H9 (cell line): ENCODE data around the gene ZNF407. TPM values are rescaled to one million over a fixed set of nuclear protein-coding genes. Genes with fewer than 3 reads are reported as not detected.

ENCODE experiments used
- DNase-seq: peaks from one replicate; pipeline ENCODE4 v3.0.0-alpha.2; 2017
- H2AFZ ChIP-seq: one replicate; pipeline ENCODE4 v1.6.1; 2013; ENCODE audit warnings: mild to moderate bottlenecking, low read length, control low read depth, moderate library complexity
- H2AK5ac ChIP-seq: 2 replicates; pipeline ENCODE4 v1.6.1; 2013; ENCODE audit warnings: low read length, control low read depth, mixed read lengths; ENCODE audit not compliant: insufficient read length
- H2BK120ac ChIP-seq: one replicate; pipeline ENCODE4 v1.6.1; 2013; ENCODE audit warnings: low read depth, mild to moderate bottlenecking, low read length, control low read depth, inconsistent platforms; ENCODE audit not compliant: poor library complexity, severe bottlenecking
- H2BK12ac ChIP-seq: 2 replicates; pipeline ENCODE4 v1.6.1; 2013; ENCODE audit warnings: low read length, control low read depth, mixed read lengths, low read depth; ENCODE audit not compliant: insufficient read length
- H2BK15ac ChIP-seq: 2 replicates; pipeline ENCODE4 v1.6.1; 2013; ENCODE audit warnings: low read depth, low read length, control low read depth
- H2BK20ac ChIP-seq: one replicate; pipeline ENCODE4 v1.6.1; 2013; ENCODE audit warnings: low read depth, mild to moderate bottlenecking, low read length, control low read depth, inconsistent platforms; ENCODE audit not compliant: poor library complexity, severe bottlenecking
- H2BK5ac ChIP-seq: 2 replicates; pipeline ENCODE4 v1.6.1; 2013; ENCODE audit warnings: low read length, control low read depth, mixed read lengths; ENCODE audit not compliant: insufficient read length
- H3K14ac ChIP-seq: 2 replicates; pipeline ENCODE4 v1.6.1; 2013; ENCODE audit warnings: low read length, control low read depth; ENCODE audit not compliant: insufficient read depth
- H3K18ac ChIP-seq: 2 replicates; pipeline ENCODE4 v1.6.1; 2013; ENCODE audit warnings: low read depth, mild to moderate bottlenecking, mixed read lengths, low read length, control low read depth; ENCODE audit not compliant: insufficient read length
- H3K23ac ChIP-seq: 2 replicates; pipeline ENCODE4 v1.6.1; 2013; ENCODE audit warnings: low read length, control low read depth, mixed read lengths, low read depth; ENCODE audit not compliant: insufficient read length
- H3K23me2 ChIP-seq: 2 replicates; pipeline ENCODE4 v1.6.1; 2013; ENCODE audit warnings: low read depth, mild to moderate bottlenecking, mixed read lengths, low read length, control low read depth; ENCODE audit not compliant: insufficient read length, poor library complexity, severe bottlenecking
- H3K27ac ChIP-seq: 2 replicates; pipeline ENCODE4 v1.5.1; 2013; ENCODE audit warnings: low read length, control low read depth, mixed read lengths, low read depth; ENCODE audit not compliant: insufficient read length
- H3K27me3 ChIP-seq: 2 replicates; pipeline ENCODE4 v1.6.1; 2013; ENCODE audit warnings: low read length, control low read depth, inconsistent platforms; ENCODE audit not compliant: insufficient read depth
- H3K4ac ChIP-seq: 2 replicates; pipeline ENCODE4 v1.6.1; 2013; ENCODE audit warnings: low read depth, mild to moderate bottlenecking, control low read depth, inconsistent platforms, low read length, moderate library complexity
- H3K4me1 ChIP-seq: 2 replicates; pipeline ENCODE4 v1.6.1; 2013; ENCODE audit warnings: low read length, control low read depth, inconsistent platforms; ENCODE audit not compliant: insufficient read depth
- H3K4me2 ChIP-seq: 2 replicates; pipeline ENCODE4 v1.6.1; 2013; ENCODE audit warnings: low read length, control low read depth, mixed read lengths; ENCODE audit not compliant: insufficient read length, insufficient read depth
- H3K56ac ChIP-seq: 2 replicates; pipeline ENCODE4 v1.6.1; 2013; ENCODE audit warnings: low read depth, mild to moderate bottlenecking, mixed read lengths, low read length, control low read depth; ENCODE audit not compliant: insufficient read length
- H3K79me1 ChIP-seq: 2 replicates; pipeline ENCODE4 v1.6.1; 2013; ENCODE audit warnings: low read depth, mild to moderate bottlenecking, moderate library complexity, low read length, control low read depth, inconsistent platforms; ENCODE audit not compliant: insufficient read depth, poor library complexity, severe bottlenecking
- H3K79me2 ChIP-seq: 2 replicates; pipeline ENCODE4 v1.6.1; 2013; ENCODE audit warnings: low read length, control low read depth, inconsistent platforms; ENCODE audit not compliant: insufficient read depth
- H3K9ac ChIP-seq: 2 replicates; pipeline ENCODE4 v1.6.1; 2013; ENCODE audit warnings: low read length, control low read depth, mixed read lengths; ENCODE audit not compliant: insufficient read length; ENCODE audit errors: extremely low read depth
- H3K9me3 ChIP-seq: one replicate; pipeline ENCODE4 v1.6.1; 2013; ENCODE audit warnings: low read depth, low read length, inconsistent platforms; ENCODE audit not compliant: control insufficient read depth
- H3T11ph ChIP-seq: one replicate; pipeline ENCODE4 v1.6.1; 2013; ENCODE audit warnings: mild to moderate bottlenecking, low read length, control low read depth, inconsistent platforms
- H4K20me1 ChIP-seq: one replicate; pipeline ENCODE4 v1.6.1; 2013; ENCODE audit not compliant: control insufficient read depth, insufficient read length, insufficient read depth
- H4K5ac ChIP-seq: 2 replicates; pipeline ENCODE4 v1.6.1; 2013; ENCODE audit warnings: low read depth, mild to moderate bottlenecking, mixed read lengths, low read length, control low read depth; ENCODE audit not compliant: insufficient read length
- H4K8ac ChIP-seq: replicated peaks from 2 replicates; pipeline ENCODE4 v1.6.1; 2013; ENCODE audit warnings: low read length, control low read depth, mixed read lengths, low read depth; ENCODE audit not compliant: insufficient read length
- H4K91ac ChIP-seq: 2 replicates; pipeline ENCODE4 v1.6.1; 2013; ENCODE audit warnings: low read depth, mild to moderate bottlenecking, moderate library complexity, mixed read lengths, low read length, control low read depth; ENCODE audit not compliant: insufficient read length
- H3K27ac Mint-ChIP-seq, 3 experiments: 2 replicates in 2 of 3; 3 replicates in 1 of 3; pipeline ENCODE4 v1.8.0; 2020 to 2021; ENCODE audit warnings: mixed read lengths in 3 of 3, mild to moderate bottlenecking in 1 of 3, moderate library complexity in 1 of 3
- H3K27me3 Mint-ChIP-seq: 2 replicates; pipeline ENCODE4 v1.8.0; 2021; ENCODE audit warnings: low read depth, mild to moderate bottlenecking, moderate library complexity, mixed read lengths
- H3K36me3 Mint-ChIP-seq, 3 experiments: 2 replicates in 2 of 3; 3 replicates in 1 of 3; pipeline ENCODE4 v1.8.0; 2020 to 2021; ENCODE audit warnings: low read depth in 3 of 3, mixed read lengths in 3 of 3; ENCODE audit not compliant: insufficient read depth in 1 of 3
- H3K4me1 Mint-ChIP-seq, 2 experiments: 2 replicates each; pipeline ENCODE4 v1.8.0; 2020; ENCODE audit warnings: mixed read lengths in 2 of 2
- H3K4me3 Mint-ChIP-seq, 2 experiments: 2 replicates in 1 of 2; 3 replicates in 1 of 2; pipeline ENCODE4 v1.8.0; 2020 to 2021; ENCODE audit warnings: mild to moderate bottlenecking in 2 of 2, mixed read lengths in 2 of 2, moderate library complexity in 1 of 2
- H3K9me3 Mint-ChIP-seq, 2 experiments: 2 replicates in 1 of 2; 3 replicates in 1 of 2; pipeline ENCODE4 v1.8.0; 2020; ENCODE audit warnings: mild to moderate bottlenecking in 2 of 2, mixed read lengths in 2 of 2, moderate library complexity in 1 of 2
- WGBS: extraction: QIAGEN DNeasy Blood & Tissue Kit; methylation state at CpG from one replicate; pipeline ENCODE4 v1.1.7; 2013; ENCODE audit warnings: missing lambda C conversion rate, low lambda C conversion rate, mixed read lengths; ENCODE audit not compliant: insufficient read length; ENCODE audit errors: extremely low coverage; 5-methylcytosine and 5-hydroxymethylcytosine counted together
- total RNA-seq: library from RNA; stranded (reverse); gene quantifications from 2 replicates; pipeline ENCODE4 v1.2.1, GENCODE V29; 2021
- TF ChIP-seq, protein P1 (sequence below): fragments of 200-600 bp; sonication (generic); conservative IDR thresholded peaks from 3 replicates; pipeline ENCODE4 v1.8.0; 2021; ENCODE audit warnings: antibody characterized with exemption, mild to moderate bottlenecking

ZNF407 gene
- total RNA-seq, 1 experiment from 2014 or later = 8.7 TPM

DNA sequence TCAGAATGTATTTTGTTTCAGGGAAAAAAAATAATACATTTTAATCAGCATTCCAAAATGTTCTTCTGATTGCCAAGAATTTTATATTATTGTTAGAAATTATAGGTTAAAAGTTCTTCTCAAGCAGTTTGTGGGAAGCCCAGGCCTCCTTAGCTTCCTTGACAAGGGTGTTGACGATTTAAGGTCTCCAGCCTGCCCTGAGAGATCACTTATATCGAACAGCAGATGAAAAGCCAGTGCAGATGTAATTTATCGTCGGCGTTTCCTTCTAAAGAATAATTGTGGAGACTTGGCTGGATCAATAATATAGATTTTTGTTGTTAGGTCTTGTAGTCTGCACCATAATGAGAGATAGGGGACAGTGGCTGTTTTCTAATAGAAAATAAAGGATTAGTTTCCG lies 280.6 kb downstream of the ZNF407 start:
- H2AK5ac ChIP-seq = no peak overlapping the region
- no peaks in the 10 kb centered on the region; the same call in 1 of the 2 replicates for H3K4me1 ChIP-seq
- no peaks in the 10 kb centered on the region for H4K20me1 ChIP-seq
- Mint-ChIP-seq H3K4me1 (peaks cover 18 to 20% of the 10 kb centered on the region in 2 experiments), H3K27me3 (no peaks in the 10 kb centered on the region), H3K27ac (no peak overlapping the region; a peak in 1 of 7 replicates), H3K4me3 (no peak overlapping the region), H3K9me3 (no peaks in the 10 kb centered on the region), H3K36me3 (peaks cover 5 to 8% (median 5%) of the 10 kb centered on the region in 3 experiments; a peak in 6 of 7 replicates)
- no peaks in the 10 kb centered on the region for H3K79me1 ChIP-seq
- no peak overlapping the region for H4K5ac ChIP-seq
- no peak overlapping the region for H4K8ac ChIP-seq
- no peaks in the 10 kb centered on the region for H3K23me2 ChIP-seq
- H2BK120ac ChIP-seq = no peak overlapping the region
- H3K9ac ChIP-seq = no peak overlapping the region
- H3K9me3 ChIP-seq = no peaks in the 10 kb centered on the region
- no peak overlapping the region for H3K14ac ChIP-seq
- H3K56ac ChIP-seq = no peak overlapping the region
- no peak overlapping the region for H3K4me2 ChIP-seq
- H3K27me3 ChIP-seq = no peaks in the 10 kb centered on the region
- no peaks in the 10 kb centered on the region for H3K79me2 ChIP-seq
- H2AFZ ChIP-seq = no peak overlapping the region
- H4K91ac ChIP-seq = no peak overlapping the region
- H2BK5ac ChIP-seq = no peak overlapping the region
- H3T11ph ChIP-seq = no peak overlapping the region
- H3K4ac ChIP-seq = no peak overlapping the region
- no peak overlapping the region for H3K18ac ChIP-seq
- H2BK15ac ChIP-seq = no peak overlapping the region
- no peak overlapping the region for H2BK20ac ChIP-seq
- no peak overlapping the region for H3K23ac ChIP-seq
- no peak for DNase-seq
- H2BK12ac ChIP-seq = no peak overlapping the region
- no peak overlapping the region for H3K27ac ChIP-seq
- TF ChIP-seq, protein P1, sequence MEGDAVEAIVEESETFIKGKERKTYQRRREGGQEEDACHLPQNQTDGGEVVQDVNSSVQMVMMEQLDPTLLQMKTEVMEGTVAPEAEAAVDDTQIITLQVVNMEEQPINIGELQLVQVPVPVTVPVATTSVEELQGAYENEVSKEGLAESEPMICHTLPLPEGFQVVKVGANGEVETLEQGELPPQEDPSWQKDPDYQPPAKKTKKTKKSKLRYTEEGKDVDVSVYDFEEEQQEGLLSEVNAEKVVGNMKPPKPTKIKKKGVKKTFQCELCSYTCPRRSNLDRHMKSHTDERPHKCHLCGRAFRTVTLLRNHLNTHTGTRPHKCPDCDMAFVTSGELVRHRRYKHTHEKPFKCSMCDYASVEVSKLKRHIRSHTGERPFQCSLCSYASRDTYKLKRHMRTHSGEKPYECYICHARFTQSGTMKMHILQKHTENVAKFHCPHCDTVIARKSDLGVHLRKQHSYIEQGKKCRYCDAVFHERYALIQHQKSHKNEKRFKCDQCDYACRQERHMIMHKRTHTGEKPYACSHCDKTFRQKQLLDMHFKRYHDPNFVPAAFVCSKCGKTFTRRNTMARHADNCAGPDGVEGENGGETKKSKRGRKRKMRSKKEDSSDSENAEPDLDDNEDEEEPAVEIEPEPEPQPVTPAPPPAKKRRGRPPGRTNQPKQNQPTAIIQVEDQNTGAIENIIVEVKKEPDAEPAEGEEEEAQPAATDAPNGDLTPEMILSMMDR = no peak
- no CpG with 5 or more reads among the region's 6 CpGs for WGBS
